ENCODE data around the gene HNRNPU. TPM values are rescaled to one million over a fixed set of nuclear protein-coding genes. Genes with fewer than 3 reads are reported as not detected.

Gene HNRNPU
- 191 and 257 TPM in 2 replicates for total RNA-seq

DNA sequence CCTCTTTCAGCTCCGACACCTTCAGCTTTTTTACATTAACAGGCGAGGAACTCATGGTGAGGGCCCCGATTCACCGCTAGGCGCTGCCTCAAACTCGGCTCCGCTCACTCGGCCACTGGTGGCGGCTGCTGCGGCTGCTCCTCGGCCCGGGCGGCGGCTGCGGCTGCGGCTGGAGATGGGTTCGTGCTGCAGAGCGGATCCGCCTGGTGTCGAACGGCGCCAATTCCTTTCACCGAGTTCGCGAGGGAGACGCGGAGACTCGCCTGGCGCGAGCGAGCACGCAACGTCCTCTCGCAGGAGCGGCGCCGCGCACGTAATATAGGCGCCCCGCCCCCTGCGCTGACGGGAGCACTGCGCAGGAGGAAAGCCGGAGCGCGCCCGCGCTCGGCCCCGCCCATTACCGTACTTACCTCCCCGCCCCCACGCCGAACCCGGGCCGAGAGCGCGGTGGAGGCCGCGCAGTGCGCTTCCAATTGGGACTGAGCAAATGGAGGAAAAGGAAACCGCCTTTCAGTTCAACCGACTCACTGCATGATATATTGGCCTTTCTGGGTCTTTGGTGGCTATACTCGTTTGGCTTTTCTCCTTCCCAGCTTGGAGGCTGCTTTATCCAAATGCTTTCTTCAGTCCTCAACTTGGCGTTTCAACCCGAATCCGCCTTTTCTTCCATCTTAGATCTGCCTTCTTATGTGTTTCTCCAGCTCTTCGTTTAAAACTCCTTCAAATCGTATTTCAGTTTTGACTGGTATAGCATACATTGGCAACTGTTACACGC lies at the start of gene HNRNPU:
Gene HNRNPU, minus strand, starts transcription at position 291 of the 775 bp plus-strand sequence. Its CDS starts 236 bp downstream, at position 55.
- peak; percentile 91 to 97 for DNase-seq (ENCODE audit: low read depth in 2 of 2)

DNA sequence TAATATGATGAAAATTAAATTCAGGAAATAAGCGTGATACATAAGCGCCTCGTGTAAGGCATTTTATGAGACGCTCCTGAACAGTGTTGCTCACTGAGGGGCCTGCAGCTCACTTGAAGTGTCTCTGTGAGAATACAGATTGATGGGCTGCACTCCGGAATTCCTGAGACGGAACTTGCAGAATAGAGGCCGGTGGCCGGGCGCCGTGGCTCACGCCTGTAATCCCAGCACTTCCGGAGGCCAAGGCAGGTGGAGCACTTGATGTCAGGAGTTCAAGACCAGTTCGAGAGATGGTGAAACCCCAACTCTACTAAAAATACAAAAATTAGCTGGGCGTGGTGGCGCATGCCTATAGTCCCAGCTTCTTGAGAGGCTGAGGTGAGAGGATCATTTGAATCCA lies 49.5 kb upstream of the HNRNPU start:
- DNase-seq (ENCODE audit: low read depth in 2 of 2), result no peak

DNA sequence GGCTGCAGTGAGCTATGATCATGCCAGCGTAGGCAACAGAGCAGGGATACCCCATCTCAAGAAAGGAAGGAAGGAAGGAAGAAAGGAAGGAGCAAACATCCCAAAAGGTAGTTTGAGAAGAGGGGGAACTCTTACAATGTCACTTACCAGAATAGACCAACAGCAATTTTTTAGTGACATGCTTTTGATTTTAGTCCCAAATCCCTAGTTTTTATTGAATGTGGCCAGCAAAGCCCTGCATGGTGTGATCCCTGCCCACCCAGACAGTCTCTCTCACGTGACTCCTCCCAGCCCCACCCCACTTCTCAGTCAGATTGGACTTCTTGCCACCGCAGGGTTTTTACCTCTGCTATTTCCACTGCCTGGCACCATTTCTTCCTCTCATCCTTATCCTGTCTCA lies 39.8 kb upstream of the HNRNPU start:
- no peak for DNase-seq (ENCODE audit: low read depth in 2 of 2)

DNA sequence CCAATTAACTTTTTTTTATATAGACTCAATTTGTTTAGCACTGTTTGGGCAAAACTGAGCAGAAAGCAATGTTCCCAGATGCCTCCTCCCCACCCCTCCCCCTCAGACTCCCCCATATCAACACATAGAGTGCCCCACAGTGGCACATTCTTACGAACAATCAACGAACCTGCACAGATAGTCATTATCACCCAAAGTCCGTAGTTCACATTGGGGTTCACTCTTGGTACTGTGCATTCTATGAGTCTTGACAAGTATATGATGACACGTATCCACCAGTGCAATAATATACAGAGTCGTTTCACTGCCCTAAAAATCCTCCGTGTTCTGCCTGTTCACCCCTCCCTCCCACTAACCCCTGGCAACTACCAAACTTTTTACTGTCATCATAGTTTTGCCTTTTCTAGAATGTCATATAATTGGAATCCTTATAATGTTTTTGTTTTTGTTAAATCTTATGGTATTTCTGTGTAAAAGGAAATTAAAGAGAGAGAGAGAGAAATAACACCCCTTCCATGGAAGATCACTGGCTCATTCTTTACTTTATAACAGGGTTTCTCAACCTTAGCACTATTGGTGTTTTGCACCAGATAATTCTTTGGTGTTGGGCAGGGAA lies 37.2 kb upstream of the HNRNPU start:
- DNase-seq (ENCODE audit: low read depth in 2 of 2), result no peak

DNA sequence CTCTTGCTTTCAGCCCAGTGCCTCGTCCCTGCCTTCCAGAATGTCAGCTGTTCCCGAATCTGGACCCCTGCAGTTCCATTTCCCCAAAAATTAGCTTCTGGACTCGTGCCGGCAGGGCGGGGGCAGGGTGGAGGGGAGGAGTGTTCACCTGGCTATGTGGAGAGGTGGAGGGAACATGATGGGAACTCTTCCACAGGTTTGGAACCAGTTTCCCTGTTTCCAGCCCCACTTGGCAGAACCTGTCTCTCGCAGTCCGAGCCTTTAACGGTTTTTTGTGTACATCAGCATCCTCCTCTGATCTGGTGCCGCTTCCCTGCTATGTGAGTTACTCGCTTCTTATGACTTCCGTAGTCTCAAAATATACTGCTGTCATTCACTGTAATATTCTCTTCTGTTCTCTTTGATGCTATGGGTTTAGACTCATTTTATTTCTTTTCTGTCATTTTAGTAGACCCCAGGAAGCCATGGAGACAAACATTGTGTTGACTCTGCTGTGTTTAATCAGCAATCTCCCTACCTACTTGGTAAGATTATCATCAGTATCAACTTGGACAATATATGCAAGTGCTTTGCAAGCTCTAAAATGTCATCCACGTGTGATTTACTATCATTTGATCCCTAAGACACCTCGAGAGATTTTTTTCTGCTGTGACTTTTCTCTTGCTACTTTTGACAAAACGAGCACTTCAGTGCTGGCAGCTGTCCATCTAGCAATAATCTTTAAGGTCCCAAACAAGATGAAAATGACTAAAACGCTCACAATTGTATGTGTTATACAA lies 33.3 kb upstream of the HNRNPU start:
- no peak for DNase-seq (ENCODE audit: low read depth in 2 of 2)

DNA sequence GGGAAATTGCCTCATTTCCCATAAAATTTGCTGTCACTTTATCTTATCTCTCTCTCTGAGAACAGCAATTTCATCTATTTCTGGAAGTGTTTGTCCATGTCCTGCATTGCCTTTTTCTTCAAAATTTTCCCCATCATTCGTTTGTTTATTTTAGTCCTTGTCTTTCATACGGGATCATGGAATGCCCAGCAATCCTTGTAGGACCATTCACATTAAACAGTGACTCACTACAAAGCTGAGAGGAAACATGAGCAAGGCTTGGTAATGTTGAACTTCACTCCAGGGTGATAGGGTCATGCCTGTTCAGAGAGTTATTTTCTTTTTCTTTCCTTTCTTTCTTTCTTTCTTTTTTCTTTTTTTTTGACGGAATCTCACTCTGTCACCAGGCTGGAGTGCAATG lies 32.2 kb upstream of the HNRNPU start:
- DNase-seq (ENCODE audit: low read depth in 2 of 2), result peak; percentile 29 to 87

DNA sequence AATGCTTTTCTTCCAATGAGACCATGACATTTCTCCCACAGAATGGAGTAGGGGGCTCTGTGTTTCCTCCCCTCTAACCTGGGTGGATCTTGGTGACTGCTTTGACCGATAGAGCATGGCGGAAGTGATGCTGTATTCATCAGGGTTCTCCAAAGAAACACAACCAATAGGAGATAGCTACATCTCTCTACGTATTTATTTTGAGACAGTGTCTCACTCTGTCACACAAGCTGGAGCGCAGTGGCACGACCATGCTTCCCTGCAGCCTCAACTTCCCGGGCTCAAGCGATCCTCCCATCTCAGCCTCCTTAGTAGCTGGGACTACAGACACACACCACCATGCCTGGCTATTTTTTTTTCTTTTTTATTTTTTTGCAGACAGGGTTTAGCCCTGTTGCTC lies 29.5 kb upstream of the HNRNPU start:
- no peak for DNase-seq (ENCODE audit: low read depth in 2 of 2)

DNA sequence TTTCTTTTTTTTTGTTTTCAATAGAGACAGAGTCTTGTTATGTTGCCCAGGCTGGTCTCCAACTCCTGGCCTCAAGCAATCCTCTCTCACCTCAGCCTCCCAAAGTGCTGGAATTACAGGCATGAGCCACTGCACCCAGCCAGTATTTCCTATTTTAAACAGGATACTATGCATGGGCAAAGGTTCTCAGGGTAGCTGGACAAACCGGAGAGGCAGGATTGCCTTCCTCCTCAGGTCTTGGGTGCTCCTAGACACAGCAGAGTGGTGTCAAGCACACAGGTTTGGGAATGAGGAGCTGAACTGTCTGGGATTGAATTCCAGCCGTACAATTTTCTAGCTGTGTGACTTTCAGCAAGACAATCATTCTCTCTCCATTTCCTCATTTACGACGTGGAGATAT lies 22.9 kb upstream of the HNRNPU start:
- DNase-seq (ENCODE audit: low read depth in 2 of 2), result no peak

DNA sequence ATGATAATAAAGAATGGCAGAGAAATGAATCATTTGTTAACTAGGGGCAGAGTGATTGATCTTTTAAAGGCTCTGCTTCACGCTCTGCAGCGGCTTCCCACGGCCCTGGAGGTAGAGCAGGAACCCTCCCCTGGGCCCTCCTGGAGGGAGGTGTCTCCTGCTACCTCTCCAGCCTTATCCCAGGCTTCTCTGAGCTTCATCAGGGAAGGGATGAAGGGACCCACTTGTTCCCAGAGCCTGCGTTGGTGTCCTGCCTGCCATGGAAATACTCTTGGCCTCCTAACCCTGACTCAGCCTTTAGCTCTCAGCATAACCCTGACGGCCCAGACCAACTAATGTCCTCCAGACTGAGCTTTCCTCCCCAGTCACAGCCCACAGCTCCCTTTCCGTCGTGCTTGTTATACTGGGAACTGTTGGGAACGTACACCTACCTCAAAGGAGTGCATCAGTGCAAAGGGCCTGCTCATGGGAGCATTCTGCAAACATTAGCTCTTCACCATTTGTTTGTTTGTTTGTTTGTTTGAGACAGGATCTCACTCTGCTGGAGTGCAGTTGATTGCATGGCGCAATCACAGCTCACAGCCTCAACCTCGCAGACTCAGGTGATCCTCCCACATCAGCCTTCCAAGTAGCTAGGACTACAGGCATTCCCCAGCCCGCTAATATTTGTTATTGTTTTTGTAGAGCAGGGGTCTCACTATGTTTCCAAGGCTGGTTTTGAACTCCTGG lies 17.4 kb upstream of the HNRNPU start:
- DNase-seq (ENCODE audit: low read depth in 2 of 2), result no peak

DNA sequence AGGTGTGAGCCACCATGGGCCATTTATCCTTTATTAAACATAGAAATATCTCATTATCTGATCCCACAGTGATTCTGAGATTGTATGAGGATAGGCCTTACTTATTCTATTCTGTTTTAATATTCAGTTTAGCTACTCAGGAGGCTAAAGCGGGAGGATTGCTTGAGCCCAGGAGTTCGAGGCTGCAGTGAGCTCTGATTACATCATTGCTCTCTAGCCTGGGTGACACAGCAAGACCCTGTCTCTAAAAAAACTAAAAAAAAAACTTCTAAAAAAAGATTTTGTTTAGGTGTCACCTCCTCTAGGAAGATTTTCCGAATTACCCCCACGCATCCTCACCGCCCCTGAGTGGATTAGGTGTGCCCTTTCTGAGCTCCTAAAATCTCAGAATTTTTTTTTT lies 14.3 kb upstream of the HNRNPU start:
- DNase-seq (ENCODE audit: low read depth in 2 of 2), result no peak

DNA sequence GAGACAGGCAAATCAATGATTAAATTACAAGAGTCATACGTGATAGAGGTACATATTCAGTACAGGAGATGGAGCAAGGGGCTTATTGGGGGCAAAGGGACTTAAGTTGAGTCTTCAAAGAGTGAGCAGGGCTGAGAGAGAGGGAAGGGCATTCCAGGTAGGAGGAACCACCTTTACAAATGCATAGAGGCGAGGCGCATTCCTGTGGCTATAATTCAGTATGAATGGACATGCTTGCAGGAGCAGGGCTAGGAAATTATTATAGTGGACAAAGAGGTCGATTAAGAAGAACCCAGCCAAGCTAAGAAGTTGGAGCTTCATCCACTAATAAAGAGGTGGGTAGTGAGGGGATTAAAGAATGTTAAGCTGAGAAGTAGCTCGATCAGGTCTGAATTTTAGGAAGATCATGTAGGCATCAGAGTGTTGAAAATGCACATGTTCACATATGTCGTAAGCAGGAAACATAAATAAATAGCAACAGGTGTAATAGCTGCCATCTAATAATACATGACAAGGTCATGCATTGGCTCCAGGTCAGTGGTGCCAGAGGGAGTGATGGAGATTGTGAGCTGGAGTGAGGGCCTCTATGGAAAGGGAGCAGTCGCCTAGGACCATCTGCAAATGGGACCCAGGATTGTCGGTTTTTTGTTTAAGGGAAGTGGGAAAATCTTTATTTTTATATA lies 12.0 kb upstream of the HNRNPU start:
- no peak for DNase-seq (ENCODE audit: low read depth in 2 of 2)

DNA sequence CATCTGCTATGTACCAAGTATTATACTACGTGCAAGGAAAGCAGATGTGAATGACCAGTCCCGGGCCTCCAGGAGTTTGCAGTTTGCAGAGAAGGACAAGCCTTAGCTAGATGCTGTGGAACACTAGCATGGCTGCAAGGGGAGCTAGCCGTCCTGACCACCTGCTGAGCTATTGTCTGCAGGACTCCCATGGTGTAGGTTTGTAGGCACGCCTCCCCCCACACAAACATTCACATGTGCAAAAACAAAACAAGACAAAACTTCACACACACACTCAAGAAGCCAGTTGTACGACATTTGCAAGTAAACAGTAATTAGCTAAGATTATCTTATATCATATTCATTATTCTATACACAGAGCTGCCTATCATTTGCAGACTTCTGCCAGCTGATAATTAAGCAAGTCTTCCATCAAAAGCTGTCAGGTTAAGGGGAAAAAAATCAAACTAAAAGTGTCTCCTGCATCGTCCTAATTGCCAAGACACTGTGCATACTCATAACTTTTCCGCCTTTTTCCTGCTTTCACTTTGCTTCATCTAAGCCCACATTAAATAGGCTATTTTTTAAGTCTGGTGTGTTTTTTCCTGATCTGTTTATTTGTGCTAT lies 10.7 kb upstream of the HNRNPU start:
- no peak for DNase-seq (ENCODE audit: low read depth in 2 of 2)

DNA sequence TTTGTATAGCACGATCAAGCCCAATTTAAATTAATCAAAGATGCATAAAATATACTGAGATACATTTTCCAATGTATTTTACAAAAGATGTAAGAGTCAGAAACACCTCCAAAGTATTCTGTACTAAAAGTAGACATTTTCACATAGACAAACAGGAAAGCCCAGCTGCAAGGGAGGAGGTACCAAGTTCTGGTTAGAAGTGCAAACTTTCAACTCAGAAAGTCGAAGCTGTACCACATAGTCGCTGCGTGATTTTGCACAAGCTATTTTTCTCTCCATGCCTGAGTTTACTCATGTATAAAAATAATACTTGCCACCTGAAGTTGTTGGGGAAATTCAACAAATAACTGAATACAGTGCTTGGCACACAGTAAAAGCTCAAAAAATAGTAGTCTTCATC lies 5.6 kb upstream of the HNRNPU start:
- DNase-seq (ENCODE audit: low read depth in 2 of 2), result no peak

DNA sequence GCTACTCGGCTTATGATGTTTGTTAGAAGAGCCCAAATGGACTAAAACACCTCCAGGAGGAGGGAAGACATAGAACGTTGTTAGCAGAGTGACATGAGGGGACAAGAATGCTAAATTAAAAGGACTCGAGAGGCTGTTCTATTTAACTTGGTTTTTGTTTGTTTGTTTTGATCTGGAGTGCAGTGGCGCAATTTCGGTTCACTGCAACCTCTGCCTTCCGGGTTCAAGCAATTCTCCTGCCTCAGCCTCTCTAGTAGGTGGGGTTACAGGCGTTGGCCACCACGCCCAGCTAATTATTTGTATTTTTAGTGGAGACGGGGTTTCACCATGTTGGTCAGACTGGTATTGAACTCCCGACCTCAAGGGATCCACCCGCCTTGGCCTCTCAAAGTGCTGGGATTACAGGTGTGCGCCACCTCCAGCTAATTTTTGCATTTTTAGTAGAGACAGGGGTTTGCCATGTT lies 5.1 kb upstream of the HNRNPU start:
- DNase-seq (ENCODE audit: low read depth in 2 of 2), result no peak

DNA sequence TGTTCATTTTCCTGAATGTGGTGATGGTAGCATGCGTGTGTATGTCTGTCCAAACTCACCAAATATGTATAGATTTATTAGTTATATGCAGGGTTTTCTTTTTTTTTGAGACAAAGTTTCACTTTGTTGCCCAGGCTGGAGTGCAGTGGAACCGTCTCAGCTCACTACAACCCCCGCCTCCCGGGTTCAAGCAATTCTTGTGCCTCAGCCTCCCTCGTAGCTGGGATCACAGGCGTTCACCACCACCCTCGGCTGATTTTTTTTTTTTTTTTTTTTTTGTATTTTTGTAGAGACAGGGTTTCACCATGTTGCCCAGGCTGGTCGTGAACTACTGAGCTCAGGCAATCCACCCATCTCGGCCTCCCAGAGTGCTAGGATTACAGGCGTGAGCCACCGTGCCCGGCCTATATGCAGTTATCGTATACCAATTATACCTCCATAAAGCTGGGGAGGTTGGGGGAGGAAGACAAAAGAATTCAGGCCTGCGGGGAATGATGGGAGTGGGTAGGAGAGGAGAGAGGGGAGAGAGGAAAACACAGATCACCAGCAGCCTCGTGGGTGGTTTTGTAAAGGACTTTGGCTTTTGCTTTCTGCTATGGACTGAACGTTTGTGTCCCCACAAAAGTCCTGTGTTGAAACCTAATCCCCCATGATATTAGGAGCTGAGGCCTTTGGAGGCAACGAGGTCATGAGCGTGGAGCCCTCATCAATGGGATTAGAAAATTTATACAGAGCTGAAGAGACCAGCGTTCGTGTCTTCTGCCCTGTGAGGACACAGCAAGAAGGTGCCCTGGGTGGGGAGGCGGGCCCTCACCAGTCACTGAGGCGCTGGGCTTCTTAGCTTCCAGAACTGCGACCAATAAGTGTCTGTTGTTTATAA lies 4.4 kb upstream of the HNRNPU start:
- DNase-seq (ENCODE audit: low read depth in 2 of 2), result no peak

DNA sequence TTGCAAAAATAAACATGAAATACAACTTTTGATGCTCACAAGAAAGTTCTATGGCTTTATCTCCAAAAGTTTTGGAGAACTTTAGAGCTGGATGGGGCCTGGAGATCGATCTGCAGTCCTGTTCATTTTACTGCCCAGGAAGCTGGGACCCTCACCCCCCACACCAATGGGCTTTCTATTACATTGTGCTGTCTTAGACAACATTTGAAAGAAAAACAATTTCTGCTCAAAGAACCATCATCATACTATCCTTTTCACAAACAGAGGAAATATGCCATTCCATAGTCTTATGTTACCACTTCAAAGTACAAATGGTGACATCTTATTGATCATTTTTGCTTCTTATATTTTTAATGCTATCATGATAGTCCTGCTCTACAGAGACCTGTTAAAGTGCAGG lies 2.0 kb upstream of the HNRNPU start:
- DNase-seq (ENCODE audit: low read depth in 2 of 2), result no peak

DNA sequence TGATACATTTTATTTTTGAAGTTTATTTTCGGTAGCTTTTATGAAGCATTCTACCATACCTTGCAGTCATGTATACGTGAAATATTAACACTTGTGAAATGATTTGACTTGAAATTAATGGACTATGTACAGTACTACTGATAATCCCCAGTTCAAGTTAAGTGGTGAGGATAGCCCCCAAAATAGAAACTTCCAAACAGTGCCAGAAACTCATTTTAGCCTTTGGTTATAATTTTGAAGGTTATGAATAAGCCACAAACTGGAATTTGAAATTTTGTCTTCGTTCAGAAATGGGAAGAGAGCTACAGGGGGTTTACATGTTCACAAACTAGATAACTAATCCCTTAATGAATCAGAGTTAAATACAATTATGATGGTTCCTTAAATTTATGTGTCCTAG lies 1.5 kb upstream of the HNRNPU start:
- DNase-seq (ENCODE audit: low read depth in 2 of 2), result no peak

DNA sequence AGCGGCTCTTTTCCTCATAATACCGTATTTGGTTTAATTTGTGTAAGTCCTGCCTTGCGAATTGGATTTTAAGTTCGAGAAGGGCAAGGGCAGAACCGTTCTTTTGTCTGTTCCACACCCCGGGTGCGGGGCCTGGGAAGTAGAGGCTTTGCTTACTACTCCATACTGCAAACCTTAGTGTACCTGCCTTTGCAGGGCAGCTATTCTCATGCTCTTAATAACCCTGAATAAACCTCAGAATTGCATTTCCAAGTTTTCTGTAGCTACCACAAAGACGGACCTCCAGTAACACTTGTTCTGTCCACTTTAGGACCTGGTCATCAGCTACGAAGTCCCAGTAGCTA lies 657 bp upstream of the HNRNPU start:
- DNase-seq (ENCODE audit: low read depth in 2 of 2), result no peak

DNA sequence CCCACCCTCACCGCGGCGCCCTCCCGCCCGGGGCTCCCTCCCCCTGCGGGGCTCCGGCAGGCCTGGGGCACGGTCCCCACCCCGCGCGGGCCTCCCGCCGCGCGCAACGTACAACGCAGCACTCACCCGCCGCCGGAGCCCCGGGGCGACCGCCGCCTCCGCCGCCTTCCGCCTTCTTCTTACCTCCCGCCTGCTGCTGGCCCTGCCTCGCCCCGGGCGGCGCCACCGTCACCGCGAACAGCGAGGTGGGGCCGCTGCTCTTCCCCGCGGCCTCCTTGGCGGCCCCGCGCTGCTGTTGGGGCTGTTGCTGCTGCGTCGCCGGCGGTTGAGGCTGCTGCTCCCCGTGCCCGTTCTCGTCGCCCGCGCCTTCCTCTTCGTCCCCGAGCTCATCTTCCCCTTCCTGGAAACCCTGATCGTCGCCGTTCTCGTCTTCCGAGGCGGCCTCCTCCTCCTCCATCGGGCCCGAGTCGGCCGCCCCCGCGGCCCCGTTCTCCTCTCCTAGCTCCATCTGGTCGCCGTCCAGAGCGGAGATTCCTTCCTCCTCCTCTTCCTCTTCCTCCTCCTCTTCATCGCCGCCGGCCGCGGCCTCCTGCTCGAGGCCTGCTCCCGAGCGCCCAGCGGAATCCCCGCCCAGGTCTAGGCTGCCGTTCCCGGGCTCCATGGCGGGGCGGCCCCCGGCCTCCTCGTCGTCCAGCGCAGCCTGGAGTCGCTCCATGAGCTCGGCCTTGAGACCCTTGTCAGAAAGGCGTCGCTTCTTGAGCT lies 671 bp downstream of the HNRNPU start:
- no peak for DNase-seq (ENCODE audit: low read depth in 2 of 2)
